NCI-H187 treated with DMSO at 0.1 percent for 48 hours (cell line): ENCODE measurements around the gene TBC1D9B.

Source experiments
- DNase-seq: peaks from one replicate; lab custom pipeline; 2025; lab: John Stamatoyannopoulos, UW

The TBC1D9B gene

GRCh38 chr5:179907556-179908324 lies at the start of gene TBC1D9B:
TSS of gene TBC1D9B (minus strand) at chr5:179907897. CDS start at chr5:179907821, 76 bp downstream.
- no peak for DNase-seq

GRCh38 chr5:179955630-179956029 lies 47.9 kb upstream of the TBC1D9B start:
- DNase-seq: no peak

- DNase-seq: no peak
These were observed 47.4 kb upstream of the TBC1D9B start for GRCh38 chr5:179955062-179955461.

- no peak for DNase-seq
These were observed 46.7 kb upstream of the TBC1D9B start for GRCh38 chr5:179954434-179954833.

GRCh38 chr5:179953987-179954386 lies 46.3 kb upstream of the TBC1D9B start:
- DNase-seq: no peak

GRCh38 chr5:179936976-179937681 lies 29.4 kb upstream of the TBC1D9B start:
- DNase-seq: no peak

- no peak for DNase-seq
These were observed 23.2 kb upstream of the TBC1D9B start for GRCh38 chr5:179930788-179931473.

GRCh38 chr5:179927824-179928223 lies 20.1 kb upstream of the TBC1D9B start:
- no peak for DNase-seq

- DNase-seq: no peak
These were observed 19.0 kb upstream of the TBC1D9B start for GRCh38 chr5:179926657-179927056.

- no peak for DNase-seq
These were observed 15.7 kb upstream of the TBC1D9B start for GRCh38 chr5:179923436-179923835.

- DNase-seq: no peak
These were observed 12.5 kb upstream of the TBC1D9B start for GRCh38 chr5:179920175-179920574.

GRCh38 chr5:179919487-179920060 lies 11.9 kb upstream of the TBC1D9B start:
- no peak for DNase-seq

- DNase-seq: no peak
These were observed 11.2 kb upstream of the TBC1D9B start for GRCh38 chr5:179918742-179919486.

GRCh38 chr5:179916523-179916922 lies 8.8 kb upstream of the TBC1D9B start:
- no peak for DNase-seq

- no peak for DNase-seq
These were observed 7.8 kb upstream of the TBC1D9B start for GRCh38 chr5:179915406-179915935.

- DNase-seq: no peak
These were observed 6.5 kb upstream of the TBC1D9B start for GRCh38 chr5:179914032-179914755.

- DNase-seq: no peak
These were observed 5.8 kb upstream of the TBC1D9B start for GRCh38 chr5:179913461-179913860.

GRCh38 chr5:179912951-179913350 lies 5.3 kb upstream of the TBC1D9B start:
- DNase-seq: no peak

GRCh38 chr5:179912386-179912785 lies 4.7 kb upstream of the TBC1D9B start:
- no peak for DNase-seq

GRCh38 chr5:179909224-179909623 lies 1.5 kb upstream of the TBC1D9B start:
- no peak for DNase-seq

- no peak for DNase-seq
These were observed 831 bp upstream of the TBC1D9B start for GRCh38 chr5:179908528-179908927.
